Mesothelial cell of epicardium (in vitro differentiated cells): ENCODE data around the gene EXD3. TPM values are rescaled to one million over a fixed set of nuclear protein-coding genes. Genes with fewer than 3 reads are reported as not detected.

Source experiments
- DNase-seq, 2 experiments: peaks; one replicate each; pipeline ENCODE4 v3.0.0; 2021; ENCODE audit warnings: low spot score in 2 of 2; ENCODE audit not compliant: unreplicated experiment in 2 of 2
- H3K27ac Mint-ChIP-seq: 2 replicates; pipeline ENCODE4 v1.8.0; 2021; ENCODE audit warnings: mixed read lengths
- H3K27me3 Mint-ChIP-seq: 2 replicates; pipeline ENCODE4 v1.8.0; 2021; ENCODE audit warnings: low read depth, mixed read lengths
- H3K36me3 Mint-ChIP-seq: 2 replicates; pipeline ENCODE4 v1.8.0; 2021; ENCODE audit warnings: mixed read lengths
- H3K4me1 Mint-ChIP-seq: 2 replicates; pipeline ENCODE4 v1.8.0; 2021; ENCODE audit warnings: mixed read lengths
- H3K4me3 Mint-ChIP-seq: 2 replicates; pipeline ENCODE4 v1.8.0; 2021; ENCODE audit warnings: mild to moderate bottlenecking, moderate library complexity, mixed read lengths
- H3K9me3 Mint-ChIP-seq: 2 replicates; pipeline ENCODE4 v1.8.0; 2021; ENCODE audit warnings: mixed read lengths
- CTCF ChIP-seq: fragments of 200-600 bp; sonication (generic); IDR thresholded peaks from one replicate; pipeline ENCODE4 v1.5.0; 2021; ENCODE audit warnings: antibody characterized with exemption; ENCODE audit not compliant: unreplicated experiment
- total RNA-seq: library from RNA; stranded (reverse); gene quantifications from 3 replicates; pipeline ENCODE4 v1.2.1, GENCODE V29; 2021

Gene EXD3
- total RNA-seq, 1 donor from 2014 or later = 38.2 TPM

GRCh38 chr9:137299203-137299565, 123.8 kb downstream of the EXD3 start:
- peaks cover 44% of the 10 kb centered on the region for H3K27me3 Mint-ChIP-seq
- no peak overlapping the region for H3K4me3 Mint-ChIP-seq
- DNase-seq = no peak
- peaks cover 27% of the 10 kb centered on the region for H3K4me1 Mint-ChIP-seq
- no peak overlapping the region for H3K27ac Mint-ChIP-seq
- no peak for TF ChIP-seq CTCF
- no peaks in the 10 kb centered on the region for H3K36me3 Mint-ChIP-seq
- H3K9me3 Mint-ChIP-seq = no peaks in the 10 kb centered on the region

GRCh38 chr9:137298401-137299202, 124.4 kb downstream of the EXD3 start:
- TF ChIP-seq CTCF = no peak
- Mint-ChIP-seq H3K36me3 (no peaks in the 10 kb centered on the region), H3K9me3 (no peaks in the 10 kb centered on the region), H3K27ac (no peak overlapping the region), H3K27me3 (peaks cover 50% of the 10 kb centered on the region), H3K4me1 (peaks cover 27% of the 10 kb centered on the region), H3K4me3 (no peak overlapping the region)
- no peak for DNase-seq

- Mint-ChIP-seq H3K36me3 (no peaks in the 10 kb centered on the region), H3K4me1 (peaks cover 21% of the 10 kb centered on the region), H3K27ac (no peak overlapping the region), H3K27me3 (peaks cover 56% of the 10 kb centered on the region), H3K9me3 (no peaks in the 10 kb centered on the region), H3K4me3 (no peak overlapping the region)
- no peak for DNase-seq
- TF ChIP-seq CTCF = no peak
These were observed 125.0 kb downstream of the EXD3 start for GRCh38 chr9:137297966-137298365.

GRCh38 chr9:137296670-137297664, 126.0 kb downstream of the EXD3 start:
- H3K27me3 Mint-ChIP-seq = peaks cover 62% of the 10 kb centered on the region
- no peak for TF ChIP-seq CTCF
- H3K4me1 Mint-ChIP-seq = peaks cover 20% of the 10 kb centered on the region
- no peaks in the 10 kb centered on the region for H3K9me3 Mint-ChIP-seq
- peak overlapping the region; percentile 68 for H3K4me3 Mint-ChIP-seq
- no peak overlapping the region for H3K27ac Mint-ChIP-seq
- H3K36me3 Mint-ChIP-seq = no peaks in the 10 kb centered on the region
- DNase-seq = no peak

- no peaks in the 10 kb centered on the region for H3K36me3 Mint-ChIP-seq
- no peak for TF ChIP-seq CTCF
- H3K9me3 Mint-ChIP-seq = no peaks in the 10 kb centered on the region
- no peak for DNase-seq
- H3K4me3 Mint-ChIP-seq = peak overlapping the region; percentile 68
- H3K27me3 Mint-ChIP-seq = peaks cover 62% of the 10 kb centered on the region
- H3K27ac Mint-ChIP-seq = no peak overlapping the region
- peaks cover 20% of the 10 kb centered on the region for H3K4me1 Mint-ChIP-seq
These were observed 126.9 kb downstream of the EXD3 start for GRCh38 chr9:137295849-137296669.
